ENCODE measurements around the gene RAD51D. TPM values are rescaled to one million over a fixed set of nuclear protein-coding genes. Genes with fewer than 3 reads are reported as not detected.

The RAD51D gene
- polyA plus RNA-seq, 1 donor from 2014 or later, result 19.0 TPM

- TF ChIP-seq EZH2 (IDR thresholded peaks at IDR 0.05; ENCODE audit: borderline replicate concordance, insufficient read depth, low read length, poor library complexity, severe bottlenecking), result no peak
- TF ChIP-seq CTCF (IDR thresholded peaks at IDR 0.05; ENCODE audit: poor library complexity, severe bottlenecking), result no peak
- TF ChIP-seq, protein P1, sequence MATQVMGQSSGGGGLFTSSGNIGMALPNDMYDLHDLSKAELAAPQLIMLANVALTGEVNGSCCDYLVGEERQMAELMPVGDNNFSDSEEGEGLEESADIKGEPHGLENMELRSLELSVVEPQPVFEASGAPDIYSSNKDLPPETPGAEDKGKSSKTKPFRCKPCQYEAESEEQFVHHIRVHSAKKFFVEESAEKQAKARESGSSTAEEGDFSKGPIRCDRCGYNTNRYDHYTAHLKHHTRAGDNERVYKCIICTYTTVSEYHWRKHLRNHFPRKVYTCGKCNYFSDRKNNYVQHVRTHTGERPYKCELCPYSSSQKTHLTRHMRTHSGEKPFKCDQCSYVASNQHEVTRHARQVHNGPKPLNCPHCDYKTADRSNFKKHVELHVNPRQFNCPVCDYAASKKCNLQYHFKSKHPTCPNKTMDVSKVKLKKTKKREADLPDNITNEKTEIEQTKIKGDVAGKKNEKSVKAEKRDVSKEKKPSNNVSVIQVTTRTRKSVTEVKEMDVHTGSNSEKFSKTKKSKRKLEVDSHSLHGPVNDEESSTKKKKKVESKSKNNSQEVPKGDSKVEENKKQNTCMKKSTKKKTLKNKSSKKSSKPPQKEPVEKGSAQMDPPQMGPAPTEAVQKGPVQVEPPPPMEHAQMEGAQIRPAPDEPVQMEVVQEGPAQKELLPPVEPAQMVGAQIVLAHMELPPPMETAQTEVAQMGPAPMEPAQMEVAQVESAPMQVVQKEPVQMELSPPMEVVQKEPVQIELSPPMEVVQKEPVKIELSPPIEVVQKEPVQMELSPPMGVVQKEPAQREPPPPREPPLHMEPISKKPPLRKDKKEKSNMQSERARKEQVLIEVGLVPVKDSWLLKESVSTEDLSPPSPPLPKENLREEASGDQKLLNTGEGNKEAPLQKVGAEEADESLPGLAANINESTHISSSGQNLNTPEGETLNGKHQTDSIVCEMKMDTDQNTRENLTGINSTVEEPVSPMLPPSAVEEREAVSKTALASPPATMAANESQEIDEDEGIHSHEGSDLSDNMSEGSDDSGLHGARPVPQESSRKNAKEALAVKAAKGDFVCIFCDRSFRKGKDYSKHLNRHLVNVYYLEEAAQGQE (IDR thresholded peaks at IDR 0.05; ENCODE audit: borderline replicate concordance), result no peak
- TF ChIP-seq MXI1 (conservative IDR thresholded peaks at IDR 0.05; ENCODE audit: poor library complexity, severe bottlenecking), result no peak
- no peak for TF ChIP-seq EP300 (conservative IDR thresholded peaks at IDR 0.05; ENCODE audit: poor library complexity, severe bottlenecking)
- no peak for TF ChIP-seq RAD21 (conservative IDR thresholded peaks at IDR 0.05)
- no peak for TF ChIP-seq TAF1 (IDR thresholded peaks at IDR 0.05; ENCODE audit: low read depth)
- no peak for TF ChIP-seq SMC3 (conservative IDR thresholded peaks at IDR 0.05; ENCODE audit: poor library complexity)
- no peak for TF ChIP-seq POLR2AphosphoS5 (IDR thresholded peaks at IDR 0.05)
- no peak overlapping the region for H2AFZ ChIP-seq (ENCODE audit: low read depth, low read length)
- no peaks in the 10 kb centered on the region for H3K9me2 ChIP-seq (ENCODE audit: insufficient read depth, low read length)
- H3K79me2 ChIP-seq (replicated peaks; ENCODE audit: insufficient read depth, low read length), result no peaks in the 10 kb centered on the region
- no peaks in the 10 kb centered on the region for H3K27me3 ChIP-seq (ENCODE audit: insufficient read depth, low read depth, low read length)
- no peaks in the 10 kb centered on the region for H3K9me3 ChIP-seq (ENCODE audit: low read length)
- no peak overlapping the region for H3K4me2 ChIP-seq (ENCODE audit: low read length)
- H3K4me3 ChIP-seq (ENCODE audit: low read length), result no peak overlapping the region
- no peaks in the 10 kb centered on the region for H3K36me3 ChIP-seq (ENCODE audit: insufficient read depth, low read length)
- H3F3A ChIP-seq (ENCODE audit: insufficient read depth, low read length, poor library complexity, severe bottlenecking), result no peaks in the 10 kb centered on the region
- no peaks in the 10 kb centered on the region for H4K20me1 ChIP-seq (ENCODE audit: insufficient read depth)
- H3K9ac ChIP-seq (ENCODE audit: low read length), result no peak overlapping the region
- no peak overlapping the region for H3K27ac ChIP-seq (ENCODE audit: low read length)
These were observed 40.3 kb upstream of the RAD51D start for GRCh38 chr17:35159940-35160339.

GRCh38 chr17:35155246-35155645 is 35.6 kb upstream of the RAD51D start:
- no peaks in the 10 kb centered on the region for H3K9me3 ChIP-seq (ENCODE audit: low read length)
- H3K4me3 ChIP-seq (ENCODE audit: low read length), result no peak overlapping the region
- no peaks in the 10 kb centered on the region for H3K27me3 ChIP-seq (ENCODE audit: insufficient read depth, low read depth, low read length)
- H3K9ac ChIP-seq (ENCODE audit: low read length), result no peak overlapping the region
- H3K9me2 ChIP-seq (ENCODE audit: insufficient read depth, low read length), result no peaks in the 10 kb centered on the region
- H3F3A ChIP-seq (ENCODE audit: insufficient read depth, low read length, poor library complexity, severe bottlenecking), result no peaks in the 10 kb centered on the region
- no peaks in the 10 kb centered on the region for H4K20me1 ChIP-seq (ENCODE audit: insufficient read depth)
- H3K4me2 ChIP-seq (ENCODE audit: low read length), result no peak overlapping the region
- no peaks in the 10 kb centered on the region for H3K36me3 ChIP-seq (ENCODE audit: insufficient read depth, low read length)
- TF ChIP-seq EZH2 (IDR thresholded peaks at IDR 0.05; ENCODE audit: borderline replicate concordance, insufficient read depth, low read length, poor library complexity, severe bottlenecking) (no peak), TAF1 (IDR thresholded peaks at IDR 0.05; ENCODE audit: low read depth) (no peak), SMC3 (conservative IDR thresholded peaks at IDR 0.05; ENCODE audit: poor library complexity) (no peak), EP300 (conservative IDR thresholded peaks at IDR 0.05; ENCODE audit: poor library complexity, severe bottlenecking) (no peak), RAD21 (conservative IDR thresholded peaks at IDR 0.05) (no peak), CTCF (IDR thresholded peaks at IDR 0.05; ENCODE audit: poor library complexity, severe bottlenecking) (no peak), MXI1 (conservative IDR thresholded peaks at IDR 0.05; ENCODE audit: poor library complexity, severe bottlenecking) (no peak), POLR2AphosphoS5 (IDR thresholded peaks at IDR 0.05) (no peak)
- TF ChIP-seq, protein P1 (IDR thresholded peaks at IDR 0.05; ENCODE audit: borderline replicate concordance), result no peak
- no peak overlapping the region for H2AFZ ChIP-seq (ENCODE audit: low read depth, low read length)
- H3K79me2 ChIP-seq (replicated peaks; ENCODE audit: insufficient read depth, low read length), result no peaks in the 10 kb centered on the region
- no peak overlapping the region for H3K27ac ChIP-seq (ENCODE audit: low read length)

Data from neural cell (in vitro differentiated cells).